Mesendoderm (in vitro differentiated cells): ENCODE results near the gene SYT7.
A peak's percentile ranks its signal among the peaks of the same experiment; 100 is the strongest.

Experiments used
- DNase-seq: peaks from one replicate; pipeline ENCODE4 v3.0.0; 2013
- H2AK5ac ChIP-seq: 2 replicates; pipeline ENCODE4 v1.6.1; 2013; ENCODE audit warnings: low read length, inconsistent platforms
- H2BK120ac ChIP-seq: 2 replicates; pipeline ENCODE4 v1.6.1; 2013; ENCODE audit warnings: low read depth, mild to moderate bottlenecking, low read length, moderate library complexity, mixed read lengths
- H2BK15ac ChIP-seq: replicated peaks from 2 replicates; pipeline ENCODE4 v1.6.1; 2013; ENCODE audit warnings: low read depth, mild to moderate bottlenecking, moderate library complexity
- H2BK5ac ChIP-seq: 2 replicates; pipeline ENCODE4 v1.6.1; 2013; ENCODE audit warnings: low read length, inconsistent platforms
- H3K18ac ChIP-seq: 2 replicates; pipeline ENCODE4 v1.6.1; 2013; ENCODE audit warnings: mild to moderate bottlenecking, low read length, mixed read lengths
- H3K23ac ChIP-seq: one replicate; pipeline ENCODE4 v1.6.1; 2013; ENCODE audit warnings: low read length
- H3K27ac ChIP-seq: 2 replicates; pipeline ENCODE4 v1.5.1; 2013; ENCODE audit warnings: low read depth, mild to moderate bottlenecking, inconsistent platforms, low read length, moderate library complexity
- H3K27me3 ChIP-seq: 2 replicates; pipeline ENCODE4 v1.6.1; 2013; ENCODE audit warnings: low read length, control low read depth, mild to moderate bottlenecking, inconsistent platforms; ENCODE audit not compliant: insufficient read depth, poor library complexity
- H3K36me3 ChIP-seq: 2 replicates; pipeline ENCODE4 v1.6.1; 2013; ENCODE audit warnings: low read length, inconsistent platforms; ENCODE audit not compliant: control insufficient read depth, insufficient read depth
- H3K4ac ChIP-seq: one replicate; pipeline ENCODE4 v1.6.1; 2013; ENCODE audit warnings: low read depth, mild to moderate bottlenecking, low read length, moderate library complexity
- H3K4me1 ChIP-seq: 2 replicates; pipeline ENCODE4 v1.6.1; 2013; ENCODE audit warnings: low read depth, low read length, inconsistent platforms; ENCODE audit not compliant: control insufficient read depth
- H3K4me2 ChIP-seq: 2 replicates; pipeline ENCODE4 v1.6.1; 2013; ENCODE audit warnings: low read length
- H3K4me3 ChIP-seq: 2 replicates; pipeline ENCODE4 v1.5.1; 2013; ENCODE audit warnings: mild to moderate bottlenecking, low read length
- H3K56ac ChIP-seq: one replicate; pipeline ENCODE4 v1.6.1; 2013; ENCODE audit warnings: low read length
- H3K79me1 ChIP-seq: 2 replicates; pipeline ENCODE4 v1.6.1; 2013; ENCODE audit warnings: low read length, inconsistent platforms
- H3K79me2 ChIP-seq: 2 replicates; pipeline ENCODE4 v1.6.1; 2013; ENCODE audit warnings: mild to moderate bottlenecking, low read length; ENCODE audit not compliant: control insufficient read depth, insufficient read depth
- H3K9ac ChIP-seq: 2 replicates; pipeline ENCODE4 v1.6.1; 2013; ENCODE audit warnings: low read length, inconsistent platforms
- H4K5ac ChIP-seq: one replicate; pipeline ENCODE4 v1.6.1; 2013; ENCODE audit warnings: low read length
- H4K8ac ChIP-seq: one replicate; pipeline ENCODE4 v1.6.1; 2013; ENCODE audit warnings: low read depth, mild to moderate bottlenecking, control low read depth, low read length, moderate library complexity
- WGBS: extraction: QIAGEN DNeasy Blood & Tissue Kit; methylation state at CpG from one replicate; pipeline ENCODE4 v1.1.7; 2013; ENCODE audit warnings: low lambda C conversion rate, missing lambda C conversion rate; ENCODE audit not compliant: insufficient coverage; ENCODE audit errors: extremely low coverage; 5-methylcytosine and 5-hydroxymethylcytosine counted together

The SYT7 gene

DNA sequence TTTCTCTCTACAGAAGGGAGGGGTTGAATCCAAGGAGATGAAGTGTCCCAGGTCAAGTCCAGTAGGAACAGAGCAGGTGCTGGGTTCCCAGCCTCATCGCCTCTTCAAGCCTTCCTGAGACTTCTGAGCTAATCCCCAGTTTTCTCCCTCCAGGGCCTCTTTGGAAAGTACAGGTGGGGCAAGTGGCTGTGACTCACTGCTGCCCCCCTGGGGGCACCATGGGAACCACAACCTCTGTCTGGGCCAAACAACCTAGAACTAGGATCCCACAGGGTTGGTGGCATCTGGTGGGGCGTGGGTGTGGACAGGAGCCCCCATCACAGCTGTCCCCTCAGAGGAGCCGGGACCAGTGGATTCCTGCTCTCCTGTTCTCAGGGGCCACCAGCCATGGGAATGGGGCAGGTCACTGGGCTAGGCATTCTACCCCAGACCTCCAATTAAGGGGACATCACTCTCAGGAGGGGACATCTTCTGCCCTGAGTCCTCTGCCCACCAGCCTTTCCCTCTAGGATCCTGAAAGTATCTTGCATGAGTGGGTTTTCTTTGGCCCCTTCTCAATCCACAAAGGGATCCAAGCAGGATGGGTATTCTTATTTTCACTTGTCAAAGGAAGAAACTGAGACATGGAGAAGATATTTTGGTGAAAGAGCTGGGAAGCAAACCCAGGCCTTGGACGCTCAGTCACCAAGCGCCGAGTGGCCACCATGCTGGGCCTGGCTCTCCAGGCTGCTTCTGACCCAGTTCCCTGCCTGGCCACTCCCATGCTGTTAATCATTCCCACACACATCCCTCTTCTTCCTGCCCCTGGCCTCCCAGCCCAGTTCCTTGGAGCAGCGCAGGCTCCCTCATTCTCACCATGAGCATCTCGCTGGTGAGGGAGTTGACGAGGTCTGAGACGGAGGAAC, 48.5 kb downstream of the SYT7 start:
- no peak overlapping the region for H3K4me3 ChIP-seq
- H2AK5ac ChIP-seq, result no peak overlapping the region
- H3K79me1 ChIP-seq, result no peaks in the 10 kb centered on the region
- H3K36me3 ChIP-seq, result no peaks in the 10 kb centered on the region
- no peaks in the 10 kb centered on the region for H3K27me3 ChIP-seq
- H3K4me1 ChIP-seq, result no peaks in the 10 kb centered on the region
- no peak overlapping the region for H3K4ac ChIP-seq
- H4K5ac ChIP-seq, result no peak overlapping the region
- H2BK120ac ChIP-seq, result no peak overlapping the region
- WGBS, result no CpG with 5 or more reads among the region's 10 CpGs
- no peak overlapping the region for H3K23ac ChIP-seq
- H3K27ac ChIP-seq, result no peak overlapping the region
- no peak overlapping the region for H2BK15ac ChIP-seq
- no peak overlapping the region for H3K9ac ChIP-seq
- H3K18ac ChIP-seq, result no peak overlapping the region
- no peak overlapping the region for H4K8ac ChIP-seq
- H3K56ac ChIP-seq, result no peak overlapping the region
- no peaks in the 10 kb centered on the region for H3K79me2 ChIP-seq
- no peak overlapping the region for H2BK5ac ChIP-seq
- DNase-seq, result peak; percentile 82
- H3K4me2 ChIP-seq, result no peak overlapping the region

DNA sequence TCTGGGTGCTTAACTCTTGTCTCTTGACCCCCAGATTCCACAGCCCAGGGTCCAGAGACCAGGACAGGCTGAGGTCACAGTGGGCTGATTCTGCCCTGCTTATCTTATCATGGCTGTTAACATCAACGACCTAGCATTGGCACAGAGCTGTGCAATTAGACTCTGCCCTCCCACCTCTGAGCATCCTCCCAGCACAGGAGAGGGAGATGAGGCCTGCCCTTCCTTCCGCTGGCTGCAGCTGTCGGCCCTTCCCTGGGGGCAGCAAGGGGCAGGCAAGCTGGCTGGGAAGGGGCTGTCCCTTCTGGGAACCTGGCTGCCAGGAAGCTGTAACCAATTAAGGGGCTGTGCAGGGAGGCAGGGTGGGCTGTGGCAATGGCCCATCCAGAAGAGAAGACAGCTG, 49.8 kb downstream of the SYT7 start:
- H3K4me3 ChIP-seq, result no peak overlapping the region
- H3K56ac ChIP-seq, result no peak overlapping the region
- H2BK5ac ChIP-seq, result no peak overlapping the region
- H3K9ac ChIP-seq, result no peak overlapping the region
- no peak overlapping the region for H2AK5ac ChIP-seq
- no peak overlapping the region for H2BK120ac ChIP-seq
- H3K23ac ChIP-seq, result no peak overlapping the region
- no peak for DNase-seq
- H3K79me1 ChIP-seq, result no peaks in the 10 kb centered on the region
- no peaks in the 10 kb centered on the region for H3K79me2 ChIP-seq
- H4K8ac ChIP-seq, result no peak overlapping the region
- no peak overlapping the region for H3K4ac ChIP-seq
- no peak overlapping the region for H3K18ac ChIP-seq
- H3K4me1 ChIP-seq, result no peaks in the 10 kb centered on the region
- H4K5ac ChIP-seq, result no peak overlapping the region
- WGBS, result no CpG with 5 or more reads among the region's 3 CpGs
- H3K27me3 ChIP-seq, result no peaks in the 10 kb centered on the region
- no peak overlapping the region for H3K4me2 ChIP-seq
- H3K36me3 ChIP-seq, result no peaks in the 10 kb centered on the region
- H3K27ac ChIP-seq, result no peak overlapping the region
- H2BK15ac ChIP-seq, result no peak overlapping the region

GRCh38 chr11:61529537-61530225, 51.2 kb downstream of the SYT7 start:
- Histone ChIP-seq H4K8ac (no peak overlapping the region), H2BK120ac (no peak overlapping the region), H3K56ac (no peak overlapping the region), H3K18ac (no peak overlapping the region), H2BK5ac (no peak overlapping the region), H3K4ac (no peak overlapping the region), H3K4me1 (no peaks in the 10 kb centered on the region), H2BK15ac (no peak overlapping the region), H3K4me3 (no peak overlapping the region), H3K4me2 (no peak overlapping the region), H2AK5ac (no peak overlapping the region), H3K36me3 (no peaks in the 10 kb centered on the region), H4K5ac (no peak overlapping the region), H3K9ac (no peak overlapping the region), H3K23ac (no peak overlapping the region), H3K79me2 (no peaks in the 10 kb centered on the region), H3K79me1 (no peaks in the 10 kb centered on the region), H3K27me3 (no peaks in the 10 kb centered on the region), H3K27ac (no peak overlapping the region)
- no peak for DNase-seq
- no CpG with 5 or more reads among the region's 21 CpGs for WGBS

DNA sequence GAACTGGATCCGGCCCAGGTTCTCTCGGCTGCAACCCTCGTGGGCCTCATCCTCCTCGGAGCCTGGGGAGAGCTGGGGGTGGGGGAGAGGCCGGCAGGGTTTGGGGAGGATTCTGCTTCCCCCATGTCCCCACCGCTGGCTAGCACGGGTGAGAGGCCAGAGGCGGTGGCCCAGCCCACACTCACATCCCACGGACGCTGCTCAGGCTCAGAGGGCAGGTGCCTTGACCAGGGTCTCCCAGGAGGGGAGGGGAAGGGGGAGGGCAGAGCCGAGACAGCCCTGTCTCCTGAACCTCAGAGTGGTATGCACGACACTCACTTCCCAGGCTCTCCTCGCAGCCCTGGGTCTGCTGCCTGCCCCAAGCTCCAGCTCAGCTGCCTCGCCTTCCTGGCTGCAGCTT, 52.8 kb downstream of the SYT7 start:
- Histone ChIP-seq H3K4me1 (no peaks in the 10 kb centered on the region), H3K9ac (no peak overlapping the region), H3K56ac (no peak overlapping the region), H3K79me2 (no peaks in the 10 kb centered on the region), H3K27ac (no peak overlapping the region), H3K4me2 (no peak overlapping the region), H3K36me3 (no peaks in the 10 kb centered on the region), H2BK5ac (no peak overlapping the region), H3K79me1 (no peaks in the 10 kb centered on the region), H2BK120ac (no peak overlapping the region), H3K4me3 (no peak overlapping the region), H3K18ac (no peak overlapping the region), H2BK15ac (no peak overlapping the region), H3K27me3 (no peaks in the 10 kb centered on the region), H4K8ac (no peak overlapping the region), H4K5ac (no peak overlapping the region), H3K4ac (no peak overlapping the region), H2AK5ac (no peak overlapping the region), H3K23ac (no peak overlapping the region)
- DNase-seq, result no peak
- no CpG with 5 or more reads among the region's 14 CpGs for WGBS

DNA sequence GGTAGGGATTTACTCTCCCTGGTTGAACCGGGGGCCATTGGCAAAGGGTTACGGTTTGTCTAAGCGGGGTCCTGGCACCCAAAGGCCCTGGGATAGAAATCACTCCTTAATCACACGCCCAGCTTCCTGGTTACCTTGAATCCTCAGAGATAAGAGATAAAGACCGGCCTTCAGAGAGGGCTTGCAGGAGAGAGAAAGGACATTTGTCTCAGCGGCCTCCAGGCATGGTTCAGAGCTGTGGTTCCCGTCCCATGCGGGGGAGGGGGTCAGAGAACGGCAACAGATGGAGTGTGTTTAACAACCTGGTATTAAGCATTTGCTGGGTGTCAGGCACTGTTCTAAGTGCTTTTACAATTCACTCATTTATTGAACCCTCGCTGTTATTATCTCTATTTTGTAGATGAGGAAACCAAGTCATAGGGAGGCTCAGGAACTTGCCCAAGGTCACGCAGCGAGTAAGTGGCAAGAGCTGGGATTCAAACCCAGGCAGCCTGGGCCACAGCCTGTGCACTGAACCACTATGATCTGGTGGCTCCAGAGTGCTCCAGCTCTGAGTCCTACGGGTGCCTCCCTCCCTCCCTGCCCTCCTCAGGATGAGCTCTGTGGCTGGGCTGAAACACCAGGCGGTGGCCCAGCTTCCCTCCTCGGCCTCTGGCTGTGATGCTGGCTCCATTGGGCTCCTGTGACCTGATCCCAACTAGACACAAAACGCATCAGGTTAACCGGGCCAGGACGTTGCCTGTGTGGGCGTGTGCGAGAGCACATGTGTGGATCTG, 53.7 kb downstream of the SYT7 start:
- H3K27me3 ChIP-seq, result no peaks in the 10 kb centered on the region
- no peaks in the 10 kb centered on the region for H3K36me3 ChIP-seq
- no peak overlapping the region for H2BK5ac ChIP-seq
- no CpG with 5 or more reads among the region's 20 CpGs for WGBS
- H3K9ac ChIP-seq, result no peak overlapping the region
- no peaks in the 10 kb centered on the region for H3K79me2 ChIP-seq
- DNase-seq, result peak; percentile 47
- no peak overlapping the region for H2BK120ac ChIP-seq
- no peak overlapping the region for H2BK15ac ChIP-seq
- no peak overlapping the region for H2AK5ac ChIP-seq
- no peak overlapping the region for H4K5ac ChIP-seq
- no peaks in the 10 kb centered on the region for H3K4me1 ChIP-seq
- H3K4me3 ChIP-seq, result no peak overlapping the region
- no peak overlapping the region for H4K8ac ChIP-seq
- H3K27ac ChIP-seq, result no peak overlapping the region
- no peak overlapping the region for H3K18ac ChIP-seq
- H3K79me1 ChIP-seq, result no peaks in the 10 kb centered on the region
- no peak overlapping the region for H3K4me2 ChIP-seq
- H3K23ac ChIP-seq, result peak overlapping the region; percentile 69
- no peak overlapping the region for H3K4ac ChIP-seq
- no peak overlapping the region for H3K56ac ChIP-seq
